GM23338 (cell line): ENCODE results near the gene L2HGDH. TPM values are rescaled to one million over a fixed set of nuclear protein-coding genes. Genes with fewer than 3 reads are reported as not detected.
A peak's percentile ranks its signal among the peaks of the same experiment; 100 is the strongest.

Source experiments
- ATAC-seq: fragments of 200-7000 bp; cut with Tn5 transposase; 3 replicates; pipeline ENCODE4 v1.9.1; 2020
- DNase-seq: peaks from one replicate; pipeline ENCODE4 v3.0.0-alpha.2; 2015; ENCODE audit warnings: low spot score
- H2AFZ ChIP-seq: fragments of 200-600 bp; sonication (generic); 2 replicates; pipeline ENCODE4 v1.8.0; 2016; ENCODE audit warnings: antibody characterized with exemption, mild to moderate bottlenecking, moderate library complexity
- H3F3A ChIP-seq: fragments of 200-600 bp; sonication (generic); replicated peaks from 2 replicates; pipeline ENCODE4 v1.8.0; 2017; ENCODE audit warnings: antibody characterized with exemption, mixed run types, low read depth
- H3K27ac ChIP-seq: fragments of 200-600 bp; sonication (generic); 2 replicates; pipeline ENCODE4 v1.6.1; 2016; ENCODE audit warnings: low read depth
- H3K27me3 ChIP-seq: fragments of 200-600 bp; sonication (generic); 2 replicates; pipeline ENCODE4 v1.8.0; 2016; ENCODE audit warnings: mild to moderate bottlenecking, mixed run types, moderate library complexity; ENCODE audit not compliant: insufficient read depth
- H3K36me3 ChIP-seq: fragments of 200-600 bp; sonication (generic); 2 replicates; pipeline ENCODE4 v1.8.0; 2016; ENCODE audit warnings: mild to moderate bottlenecking; ENCODE audit not compliant: insufficient read depth
- H3K4me1 ChIP-seq: fragments of 200-600 bp; sonication (generic); 2 replicates; pipeline ENCODE4 v1.8.0; 2016; ENCODE audit warnings: mild to moderate bottlenecking, moderate library complexity; ENCODE audit not compliant: insufficient read depth
- H3K4me2 ChIP-seq: fragments of 200-600 bp; sonication (generic); 2 replicates; pipeline ENCODE4 v1.7.1; 2017; ENCODE audit warnings: mixed run types
- H3K4me3 ChIP-seq: fragments of 200-600 bp; sonication (generic); 2 replicates; pipeline ENCODE4 v1.6.1; 2016; ENCODE audit warnings: mixed run types
- H3K79me2 ChIP-seq: fragments of 200-600 bp; sonication (generic); replicated peaks from 2 replicates; pipeline ENCODE4 v1.8.0; 2017; ENCODE audit warnings: mild to moderate bottlenecking; ENCODE audit not compliant: insufficient read depth
- H3K9me2 ChIP-seq: fragments of 200-600 bp; sonication (generic); 2 replicates; pipeline ENCODE4 v1.8.0; 2017; ENCODE audit not compliant: insufficient read depth
- H4K20me1 ChIP-seq: fragments of 200-600 bp; sonication (generic); replicated peaks from 2 replicates; pipeline ENCODE4 v1.8.0; 2017; ENCODE audit warnings: mild to moderate bottlenecking; ENCODE audit not compliant: insufficient read depth
- H3K27ac Mint-ChIP-seq: 2 replicates; pipeline ENCODE4 v1.8.0; 2020; ENCODE audit warnings: inconsistent platforms, mild to moderate bottlenecking, moderate library complexity, mixed read lengths
- H3K27me3 Mint-ChIP-seq: 3 replicates; pipeline ENCODE4 v1.8.0; 2022; ENCODE audit warnings: low read depth, mild to moderate bottlenecking, moderate library complexity, mixed read lengths, inconsistent platforms; ENCODE audit not compliant: insufficient read depth, poor library complexity
- H3K36me3 Mint-ChIP-seq: 3 replicates; pipeline ENCODE4 v1.8.0; 2021; ENCODE audit warnings: low read depth, mild to moderate bottlenecking, inconsistent platforms, moderate library complexity, mixed read lengths
- H3K4me1 Mint-ChIP-seq: 3 replicates; pipeline ENCODE4 v1.8.0; 2020; ENCODE audit warnings: mild to moderate bottlenecking, inconsistent platforms, mixed read lengths
- H3K4me3 Mint-ChIP-seq: 3 replicates; pipeline ENCODE4 v1.8.0; 2021; ENCODE audit warnings: moderate library complexity, mild to moderate bottlenecking, inconsistent platforms, mixed read lengths
- H3K9me3 Mint-ChIP-seq: 3 replicates; pipeline ENCODE4 v1.8.0; 2020; ENCODE audit warnings: moderate library complexity, mild to moderate bottlenecking, inconsistent platforms, mixed read lengths
- CREB1 ChIP-seq: fragments of 250-450 bp; sonication (Bioruptor Pico); IDR thresholded peaks from 2 replicates; pipeline ENCODE4 v1.5.0; 2020; ENCODE audit warnings: low read depth, mild to moderate bottlenecking, moderate library complexity
- CTCF ChIP-seq, 2 experiments: fragments of 200-600 bp in 1 of 2; sonication (generic) in 1 of 2; conservative IDR thresholded peaks; 2 replicates each; pipeline versions ENCODE4 v1.5.1 to v1.6.1; 2016 to 2017; ENCODE audit warnings: antibody characterized with exemption in 2 of 2, low read depth in 2 of 2, mild to moderate bottlenecking in 2 of 2, moderate library complexity in 1 of 2
- ETS1 ChIP-seq: IDR thresholded peaks from 2 replicates; pipeline ENCODE4 v1.6.1; 2016; ENCODE audit warnings: antibody characterized with exemption
- EZH2 ChIP-seq: fragments of 200-600 bp; sonication (generic); IDR thresholded peaks from one replicate; pipeline ENCODE4 v1.8.0; 2017; ENCODE audit warnings: antibody characterized with exemption, mild to moderate bottlenecking, low read depth; ENCODE audit not compliant: unreplicated experiment
- EZH2phosphoT487 ChIP-seq: fragments of 200-600 bp; sonication (generic); IDR thresholded peaks from one replicate; pipeline ENCODE4 v1.8.1; 2018; ENCODE audit warnings: antibody characterized with exemption; ENCODE audit not compliant: unreplicated experiment
- JUNB ChIP-seq: IDR thresholded peaks from one replicate; pipeline ENCODE4 v1.6.1; 2016; ENCODE audit warnings: antibody characterized with exemption; ENCODE audit not compliant: unreplicated experiment
- NANOG ChIP-seq: IDR thresholded peaks from 2 replicates; pipeline ENCODE4 v1.6.1; 2016; ENCODE audit warnings: antibody characterized with exemption, borderline replicate concordance
- POLR2AphosphoS5 ChIP-seq: IDR thresholded peaks from 2 replicates; pipeline ENCODE4 v1.6.1; 2016; ENCODE audit warnings: antibody characterized with exemption, low read depth
- STAT1 ChIP-seq: IDR thresholded peaks from one replicate; pipeline ENCODE4 v1.6.1; 2016; ENCODE audit warnings: antibody characterized with exemption; ENCODE audit not compliant: unreplicated experiment
- ZNF114 ChIP-seq: fragments of 250-450 bp; sonication (Bioruptor Pico); IDR thresholded peaks from 2 replicates; pipeline ENCODE4 v1.5.0; 2020; ENCODE audit warnings: mild to moderate bottlenecking, moderate library complexity
- ZNF331 ChIP-seq: fragments of 250-450 bp; sonication (Bioruptor Pico); IDR thresholded peaks from 2 replicates; pipeline ENCODE4 v1.5.0; 2020; ENCODE audit warnings: low read depth, mild to moderate bottlenecking, moderate library complexity
- polyA plus RNA-seq: library from polyadenylated mRNA; unstranded; fragments of >200 nt; fragmentation: Nextera tagmentation; extraction: Ambion mirVana; gene quantifications from 2 replicates; pipeline ENCODE4 v1.2.1, GENCODE V29; 2016
- total RNA-seq: library from RNA; depleted of rRNA; stranded (reverse); fragments of >200 nt; shearing (Covaris generic); gene quantifications from 2 replicates; pipeline ENCODE4 v1.2.3, GENCODE V29; 2014
- TF ChIP-seq, protein P1 (sequence below): IDR thresholded peaks from one replicate; pipeline ENCODE4 v1.6.1; 2018; ENCODE audit warnings: antibody characterized with exemption; ENCODE audit not compliant: unreplicated experiment
- TF ChIP-seq, protein P2 (sequence below): fragments of 250-450 bp; sonication (Bioruptor Pico); IDR thresholded peaks from 2 replicates; pipeline ENCODE4 v1.5.0; 2020; ENCODE audit warnings: mild to moderate bottlenecking, moderate library complexity

The L2HGDH gene
- total and polyA plus RNA-seq, 2 experiments from 2014 or later, result 13.5 to 28.5 TPM

DNA sequence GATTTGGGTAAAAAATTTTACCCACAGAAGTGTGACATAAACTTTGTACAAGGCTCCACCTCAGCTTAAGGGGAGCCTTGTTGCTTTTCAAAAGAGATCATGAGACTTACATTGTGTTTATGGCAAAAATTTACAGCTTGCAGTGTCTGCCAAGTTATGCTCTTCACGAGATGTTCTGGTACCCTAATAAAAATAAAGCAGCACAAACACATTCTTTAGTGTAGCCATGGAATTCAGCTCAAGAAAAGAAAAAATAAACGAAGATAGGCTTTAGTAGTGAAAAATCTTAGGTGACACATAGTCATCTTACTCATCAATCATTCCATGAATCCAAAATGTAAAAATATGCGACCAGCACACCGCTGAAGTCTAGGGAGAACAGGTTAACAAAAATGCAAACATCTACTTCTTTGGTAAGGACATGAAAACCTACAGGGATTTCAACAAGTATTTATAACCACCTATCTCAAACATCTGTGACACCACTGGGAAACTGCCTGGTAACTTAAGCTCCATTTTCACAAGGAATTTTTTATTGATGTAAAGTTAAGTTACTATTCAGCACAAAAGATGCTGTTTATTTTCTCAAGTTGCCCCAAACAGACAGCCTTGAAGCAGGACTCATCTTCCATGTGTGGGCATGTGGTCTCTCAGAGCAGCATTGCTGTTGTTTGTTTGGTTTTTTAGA lies 33.0 kb upstream of the L2HGDH start:
- H3K4me3 ChIP-seq, result no peak overlapping the region
- H3K4me3 Mint-ChIP-seq, result no peak overlapping the region
- H3K36me3 ChIP-seq, result no peaks in the 10 kb centered on the region
- no peaks in the 10 kb centered on the region for H3K79me2 ChIP-seq
- H2AFZ ChIP-seq, result peak overlapping the region; percentile 80; the same call in 1 of the 2 replicates
- H3K27ac Mint-ChIP-seq, result no peak overlapping the region
- H3K27me3 Mint-ChIP-seq, result peaks cover 2% of the 10 kb centered on the region
- ATAC-seq, result no peak
- H3K4me1 Mint-ChIP-seq, result peaks cover 31% of the 10 kb centered on the region
- no peaks in the 10 kb centered on the region for H4K20me1 ChIP-seq
- H3K36me3 Mint-ChIP-seq, result no peaks in the 10 kb centered on the region
- no peaks in the 10 kb centered on the region; the same call in none of the 2 replicates for H3K4me1 ChIP-seq
- H3K4me2 ChIP-seq, result no peak overlapping the region
- no peaks in the 10 kb centered on the region for H3K9me2 ChIP-seq
- TF ChIP-seq ZNF114 (CRISPR knock-in tag) (no peak), EZH2 (no peak), POLR2AphosphoS5 (no peak), NANOG (no peak), CREB1 (CRISPR knock-in tag) (no peak), STAT1 (no peak), ZNF331 (no peak), EZH2phosphoT487 (no peak), CTCF (conservative IDR thresholded peaks at IDR 0.05; ENCODE audit: low read depth in 2 of 2) (no peak), ETS1 (no peak), JUNB (no peak)
- TF ChIP-seq, protein P1, sequence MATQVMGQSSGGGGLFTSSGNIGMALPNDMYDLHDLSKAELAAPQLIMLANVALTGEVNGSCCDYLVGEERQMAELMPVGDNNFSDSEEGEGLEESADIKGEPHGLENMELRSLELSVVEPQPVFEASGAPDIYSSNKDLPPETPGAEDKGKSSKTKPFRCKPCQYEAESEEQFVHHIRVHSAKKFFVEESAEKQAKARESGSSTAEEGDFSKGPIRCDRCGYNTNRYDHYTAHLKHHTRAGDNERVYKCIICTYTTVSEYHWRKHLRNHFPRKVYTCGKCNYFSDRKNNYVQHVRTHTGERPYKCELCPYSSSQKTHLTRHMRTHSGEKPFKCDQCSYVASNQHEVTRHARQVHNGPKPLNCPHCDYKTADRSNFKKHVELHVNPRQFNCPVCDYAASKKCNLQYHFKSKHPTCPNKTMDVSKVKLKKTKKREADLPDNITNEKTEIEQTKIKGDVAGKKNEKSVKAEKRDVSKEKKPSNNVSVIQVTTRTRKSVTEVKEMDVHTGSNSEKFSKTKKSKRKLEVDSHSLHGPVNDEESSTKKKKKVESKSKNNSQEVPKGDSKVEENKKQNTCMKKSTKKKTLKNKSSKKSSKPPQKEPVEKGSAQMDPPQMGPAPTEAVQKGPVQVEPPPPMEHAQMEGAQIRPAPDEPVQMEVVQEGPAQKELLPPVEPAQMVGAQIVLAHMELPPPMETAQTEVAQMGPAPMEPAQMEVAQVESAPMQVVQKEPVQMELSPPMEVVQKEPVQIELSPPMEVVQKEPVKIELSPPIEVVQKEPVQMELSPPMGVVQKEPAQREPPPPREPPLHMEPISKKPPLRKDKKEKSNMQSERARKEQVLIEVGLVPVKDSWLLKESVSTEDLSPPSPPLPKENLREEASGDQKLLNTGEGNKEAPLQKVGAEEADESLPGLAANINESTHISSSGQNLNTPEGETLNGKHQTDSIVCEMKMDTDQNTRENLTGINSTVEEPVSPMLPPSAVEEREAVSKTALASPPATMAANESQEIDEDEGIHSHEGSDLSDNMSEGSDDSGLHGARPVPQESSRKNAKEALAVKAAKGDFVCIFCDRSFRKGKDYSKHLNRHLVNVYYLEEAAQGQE, result no peak
- TF ChIP-seq, protein P2, sequence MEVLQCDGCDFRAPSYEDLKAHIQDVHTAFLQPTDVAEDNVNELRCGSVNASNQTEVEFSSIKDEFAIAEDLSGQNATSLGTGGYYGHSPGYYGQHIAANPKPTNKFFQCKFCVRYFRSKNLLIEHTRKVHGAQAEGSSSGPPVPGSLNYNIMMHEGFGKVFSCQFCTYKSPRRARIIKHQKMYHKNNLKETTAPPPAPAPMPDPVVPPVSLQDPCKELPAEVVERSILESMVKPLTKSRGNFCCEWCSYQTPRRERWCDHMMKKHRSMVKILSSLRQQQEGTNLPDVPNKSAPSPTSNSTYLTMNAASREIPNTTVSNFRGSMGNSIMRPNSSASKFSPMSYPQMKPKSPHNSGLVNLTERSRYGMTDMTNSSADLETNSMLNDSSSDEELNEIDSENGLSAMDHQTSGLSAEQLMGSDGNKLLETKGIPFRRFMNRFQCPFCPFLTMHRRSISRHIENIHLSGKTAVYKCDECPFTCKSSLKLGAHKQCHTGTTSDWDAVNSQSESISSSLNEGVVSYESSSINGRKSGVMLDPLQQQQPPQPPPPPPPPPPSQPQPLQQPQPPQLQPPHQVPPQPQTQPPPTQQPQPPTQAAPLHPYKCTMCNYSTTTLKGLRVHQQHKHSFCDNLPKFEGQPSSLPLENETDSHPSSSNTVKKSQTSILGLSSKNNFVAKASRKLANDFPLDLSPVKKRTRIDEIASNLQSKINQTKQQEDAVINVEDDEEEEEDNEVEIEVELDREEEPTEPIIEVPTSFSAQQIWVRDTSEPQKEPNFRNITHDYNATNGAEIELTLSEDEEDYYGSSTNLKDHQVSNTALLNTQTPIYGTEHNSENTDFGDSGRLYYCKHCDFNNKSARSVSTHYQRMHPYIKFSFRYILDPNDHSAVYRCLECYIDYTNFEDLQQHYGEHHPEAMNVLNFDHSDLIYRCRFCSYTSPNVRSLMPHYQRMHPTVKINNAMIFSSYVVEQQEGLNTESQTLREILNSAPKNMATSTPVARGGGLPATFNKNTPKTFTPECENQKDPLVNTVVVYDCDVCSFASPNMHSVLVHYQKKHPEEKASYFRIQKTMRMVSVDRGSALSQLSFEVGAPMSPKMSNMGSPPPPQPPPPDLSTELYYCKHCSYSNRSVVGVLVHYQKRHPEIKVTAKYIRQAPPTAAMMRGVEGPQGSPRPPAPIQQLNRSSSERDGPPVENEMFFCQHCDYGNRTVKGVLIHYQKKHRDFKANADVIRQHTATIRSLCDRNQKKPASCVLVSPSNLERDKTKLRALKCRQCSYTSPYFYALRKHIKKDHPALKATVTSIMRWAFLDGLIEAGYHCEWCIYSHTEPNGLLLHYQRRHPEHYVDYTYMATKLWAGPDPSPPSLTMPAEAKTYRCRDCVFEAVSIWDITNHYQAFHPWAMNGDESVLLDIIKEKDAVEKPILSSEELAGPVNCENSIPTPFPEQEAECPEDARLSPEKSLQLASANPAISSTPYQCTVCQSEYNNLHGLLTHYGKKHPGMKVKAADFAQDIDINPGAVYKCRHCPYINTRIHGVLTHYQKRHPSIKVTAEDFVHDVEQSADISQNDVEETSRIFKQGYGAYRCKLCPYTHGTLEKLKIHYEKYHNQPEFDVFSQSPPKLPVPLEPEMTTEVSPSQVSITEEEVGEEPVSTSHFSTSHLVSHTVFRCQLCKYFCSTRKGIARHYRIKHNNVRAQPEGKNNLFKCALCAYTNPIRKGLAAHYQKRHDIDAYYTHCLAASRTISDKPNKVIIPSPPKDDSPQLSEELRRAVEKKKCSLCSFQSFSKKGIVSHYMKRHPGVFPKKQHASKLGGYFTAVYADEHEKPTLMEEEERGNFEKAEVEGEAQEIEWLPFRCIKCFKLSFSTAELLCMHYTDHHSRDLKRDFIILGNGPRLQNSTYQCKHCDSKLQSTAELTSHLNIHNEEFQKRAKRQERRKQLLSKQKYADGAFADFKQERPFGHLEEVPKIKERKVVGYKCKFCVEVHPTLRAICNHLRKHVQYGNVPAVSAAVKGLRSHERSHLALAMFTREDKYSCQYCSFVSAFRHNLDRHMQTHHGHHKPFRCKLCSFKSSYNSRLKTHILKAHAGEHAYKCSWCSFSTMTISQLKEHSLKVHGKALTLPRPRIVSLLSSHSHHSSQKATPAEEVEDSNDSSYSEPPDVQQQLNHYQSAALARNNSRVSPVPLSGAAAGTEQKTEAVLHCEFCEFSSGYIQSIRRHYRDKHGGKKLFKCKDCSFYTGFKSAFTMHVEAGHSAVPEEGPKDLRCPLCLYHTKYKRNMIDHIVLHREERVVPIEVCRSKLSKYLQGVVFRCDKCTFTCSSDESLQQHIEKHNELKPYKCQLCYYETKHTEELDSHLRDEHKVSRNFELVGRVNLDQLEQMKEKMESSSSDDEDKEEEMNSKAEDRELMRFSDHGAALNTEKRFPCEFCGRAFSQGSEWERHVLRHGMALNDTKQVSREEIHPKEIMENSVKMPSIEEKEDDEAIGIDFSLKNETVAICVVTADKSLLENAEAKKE (CRISPR knock-in tag), result no peak
- H3K9me3 Mint-ChIP-seq, result no peaks in the 10 kb centered on the region
- no peaks in the 10 kb centered on the region for H3K27me3 ChIP-seq
- H3K27ac ChIP-seq, result no peak overlapping the region
- no peak for DNase-seq
- no peaks in the 10 kb centered on the region for H3F3A ChIP-seq
